Body of pancreas (tissue), 4 donors: ENCODE results near the gene AURKAIP1.
"Not testable (repeated sequence)": the region's sequence is repeated elsewhere in the genome, so short reads cannot be mapped to it uniquely, and the experiment has no call there.

Source experiments
- POLR2A ChIP-seq, 3 donors: fragments of 450-650 bp; IDR thresholded peaks; one replicate each; pipeline ENCODE4 v1.6.1; 2016; ENCODE audit warnings: antibody characterized with exemption in 3 of 3, mild to moderate bottlenecking in 2 of 3
- TF ChIP-seq, protein P1 (sequence below), 7 experiments: fragments of 450-650 bp in 4 of 7; fragments of 200-600 bp in 3 of 7; sonication (generic) in 3 of 7; IDR thresholded peaks; one replicate each; pipeline ENCODE4 v1.5.1; 2016 to 2019; ENCODE audit warnings: antibody characterized with exemption in 7 of 7

DNA sequence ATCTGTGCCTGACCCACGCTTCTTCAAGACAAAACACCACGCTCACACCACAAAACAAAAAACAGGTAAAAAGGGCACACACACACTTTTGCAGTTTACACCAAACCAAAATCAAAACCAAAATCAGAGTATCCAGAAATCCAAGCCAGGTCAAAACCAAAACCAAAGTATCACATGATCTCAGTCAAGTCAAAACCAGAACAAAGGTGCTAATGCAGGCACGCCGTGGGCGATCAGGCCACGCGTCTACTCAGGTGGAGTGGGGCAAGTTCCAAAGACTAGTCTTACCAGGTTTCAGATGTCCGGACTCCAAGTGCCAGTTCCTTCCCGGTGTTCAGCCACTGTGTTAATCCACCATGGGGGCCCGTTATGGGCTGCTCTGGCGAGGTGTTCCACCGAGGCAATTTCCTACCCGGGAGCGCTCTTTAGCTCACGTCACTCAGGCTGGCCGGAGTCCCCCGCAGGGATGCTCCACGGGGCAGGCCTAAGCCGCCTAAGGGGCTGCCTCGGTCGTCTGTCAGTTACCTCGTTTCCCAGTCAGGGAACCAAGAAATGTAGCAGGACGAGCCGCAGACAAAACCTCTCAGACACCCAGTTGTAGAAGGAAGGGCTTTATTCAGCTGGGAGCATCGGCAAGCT is 42.9 kb upstream of the AURKAIP1 start:
- not testable (repeated sequence) for TF ChIP-seq POLR2A (IDR thresholded peaks at IDR 0.05)
- TF ChIP-seq, protein P1, sequence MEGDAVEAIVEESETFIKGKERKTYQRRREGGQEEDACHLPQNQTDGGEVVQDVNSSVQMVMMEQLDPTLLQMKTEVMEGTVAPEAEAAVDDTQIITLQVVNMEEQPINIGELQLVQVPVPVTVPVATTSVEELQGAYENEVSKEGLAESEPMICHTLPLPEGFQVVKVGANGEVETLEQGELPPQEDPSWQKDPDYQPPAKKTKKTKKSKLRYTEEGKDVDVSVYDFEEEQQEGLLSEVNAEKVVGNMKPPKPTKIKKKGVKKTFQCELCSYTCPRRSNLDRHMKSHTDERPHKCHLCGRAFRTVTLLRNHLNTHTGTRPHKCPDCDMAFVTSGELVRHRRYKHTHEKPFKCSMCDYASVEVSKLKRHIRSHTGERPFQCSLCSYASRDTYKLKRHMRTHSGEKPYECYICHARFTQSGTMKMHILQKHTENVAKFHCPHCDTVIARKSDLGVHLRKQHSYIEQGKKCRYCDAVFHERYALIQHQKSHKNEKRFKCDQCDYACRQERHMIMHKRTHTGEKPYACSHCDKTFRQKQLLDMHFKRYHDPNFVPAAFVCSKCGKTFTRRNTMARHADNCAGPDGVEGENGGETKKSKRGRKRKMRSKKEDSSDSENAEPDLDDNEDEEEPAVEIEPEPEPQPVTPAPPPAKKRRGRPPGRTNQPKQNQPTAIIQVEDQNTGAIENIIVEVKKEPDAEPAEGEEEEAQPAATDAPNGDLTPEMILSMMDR (IDR thresholded peaks at IDR 0.05) = not testable (repeated sequence)
